Nucleus accumbens (tissue), 56 donors: ENCODE results near the gene OPN1SW.

Source experiments
- DNase-seq, 56 donors: peaks; one replicate each; lab custom pipeline; 2025; lab: John Stamatoyannopoulos, UW

The OPN1SW gene

DNA sequence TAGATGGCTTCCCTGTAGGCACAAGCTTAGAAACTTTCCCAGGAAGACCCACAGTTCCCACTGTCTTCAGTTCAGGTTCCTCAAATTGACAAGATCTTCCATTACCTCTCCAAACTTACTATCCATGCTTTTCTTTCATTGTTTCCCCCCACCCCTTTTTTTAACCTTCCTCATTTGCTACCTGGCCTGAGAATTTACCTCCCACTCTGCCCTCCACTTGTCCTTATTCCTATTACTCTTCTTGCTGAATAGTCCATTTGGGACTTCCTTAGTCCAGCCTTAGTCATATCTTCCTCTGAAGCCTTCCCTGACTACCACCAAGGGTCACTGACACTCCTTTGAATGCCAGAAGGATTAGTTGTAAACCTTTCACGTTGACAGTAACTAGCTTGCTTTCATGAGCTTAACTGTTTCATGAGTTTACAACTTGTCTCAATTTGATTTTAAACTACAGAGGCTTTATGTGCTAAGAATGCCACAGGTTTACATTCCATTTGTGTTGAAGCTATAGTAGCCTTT, 37.7 kb downstream of the OPN1SW start:
- DNase-seq, result no peak

DNA sequence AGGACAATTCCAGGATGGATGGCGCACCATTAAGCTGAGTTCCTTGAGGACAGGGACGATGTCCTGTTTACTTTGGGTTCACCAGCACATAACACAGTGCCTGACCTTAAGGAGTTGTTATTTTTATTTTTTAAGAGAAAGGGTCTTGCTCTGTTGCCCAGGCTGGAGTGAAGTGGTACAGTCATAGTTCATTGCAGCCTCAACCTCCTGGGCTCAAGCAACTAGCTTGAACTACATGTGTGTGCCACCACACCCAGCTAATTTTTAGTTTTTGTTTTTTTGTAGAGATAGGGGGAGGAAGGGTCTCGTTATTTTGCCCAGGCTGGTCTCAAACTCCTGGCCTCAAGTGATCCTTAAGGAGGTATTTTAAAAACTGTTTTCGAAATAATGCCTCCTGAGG, 38.2 kb downstream of the OPN1SW start:
- DNase-seq, result no peak

DNA sequence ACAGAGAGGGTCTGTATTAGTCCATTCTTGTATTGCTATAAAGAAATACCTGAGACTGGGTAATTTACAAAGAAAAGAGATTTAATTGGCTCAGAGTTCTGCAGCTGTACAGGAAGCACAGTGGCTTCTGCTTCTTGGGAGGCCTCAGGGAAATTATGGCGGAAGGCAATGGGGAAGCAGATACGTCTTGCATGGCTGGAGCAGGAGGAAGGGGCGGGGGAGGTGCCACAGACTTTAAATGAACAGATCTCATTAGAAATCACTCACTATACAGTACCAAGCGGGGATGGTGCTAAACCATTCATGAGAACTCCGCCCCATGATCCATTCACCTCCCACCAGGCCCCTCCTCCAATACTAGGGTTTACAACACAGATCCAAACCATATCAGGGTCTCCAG, 40.2 kb downstream of the OPN1SW start:
- DNase-seq, result no peak

DNA sequence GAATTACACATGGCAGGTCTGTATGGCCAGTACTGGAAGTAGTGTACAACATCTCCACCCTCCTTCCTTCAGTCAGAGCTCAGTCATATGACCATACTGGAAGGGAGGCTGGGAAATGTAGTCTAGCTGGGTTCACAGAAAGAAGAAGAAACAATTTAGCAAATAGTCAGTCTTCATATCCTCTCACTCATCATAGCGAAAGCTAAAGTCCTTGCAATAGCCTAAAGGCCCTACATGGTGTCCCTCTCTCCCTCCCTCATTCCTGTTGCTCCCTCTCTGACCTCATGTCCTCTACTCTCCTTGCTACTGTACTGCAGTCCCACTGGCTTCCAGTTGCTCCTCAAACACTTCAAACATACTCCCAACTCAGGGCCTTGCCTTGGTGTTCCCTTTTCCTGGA, 40.7 kb downstream of the OPN1SW start:
- DNase-seq, result no peak

DNA sequence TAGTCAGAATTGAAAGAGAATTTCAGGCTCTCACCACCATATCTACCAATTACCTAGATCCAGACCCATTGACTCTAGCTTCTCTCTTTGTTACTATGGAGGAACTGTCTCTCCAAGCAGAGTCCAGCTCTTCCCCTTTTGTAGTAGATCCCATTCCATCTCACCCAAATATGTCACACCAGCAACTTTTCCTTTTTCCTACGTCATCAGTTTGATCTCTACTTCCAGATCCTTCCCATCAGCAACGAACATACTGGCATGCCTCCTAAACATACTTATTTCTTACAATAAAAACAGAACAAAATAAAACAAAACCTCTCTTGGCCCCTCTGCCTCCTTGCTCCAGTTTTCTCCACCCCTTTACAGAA, 42.3 kb downstream of the OPN1SW start:
- DNase-seq, result no peak

DNA sequence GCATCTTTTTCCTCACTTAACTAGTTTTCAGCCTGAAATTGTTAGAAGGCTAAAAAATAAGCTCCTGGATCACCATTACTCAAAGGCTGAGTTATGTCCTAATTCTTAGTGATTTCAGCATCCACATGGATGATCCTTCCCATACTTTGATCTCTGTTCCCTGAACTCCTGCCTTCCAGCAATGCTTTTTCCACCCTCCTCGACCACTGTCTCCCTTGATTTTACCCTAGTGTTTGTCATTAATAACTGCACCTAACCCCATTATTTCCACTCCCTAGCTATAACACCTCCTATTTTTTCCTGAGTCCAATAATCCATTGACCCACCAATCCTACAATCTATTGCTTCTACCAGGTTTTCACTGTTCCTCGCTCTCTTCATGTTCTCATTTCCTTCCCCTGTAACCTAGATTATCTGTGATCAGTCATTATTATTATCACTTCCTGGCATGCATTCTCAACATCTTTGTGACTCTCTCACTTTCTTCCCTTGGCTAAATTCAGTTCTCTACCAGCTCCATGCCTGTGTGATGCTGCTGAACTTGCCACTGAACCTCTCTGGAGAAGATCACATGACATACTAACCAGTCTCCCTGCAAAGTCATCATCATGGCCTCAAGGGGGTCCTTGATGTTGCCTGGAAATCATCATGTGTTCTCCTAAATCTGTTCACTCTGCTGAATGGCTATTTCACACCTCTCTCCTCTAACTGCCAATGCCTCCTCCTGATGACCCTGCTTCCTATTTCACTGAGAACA, 42.9 kb downstream of the OPN1SW start:
- DNase-seq, result no peak

DNA sequence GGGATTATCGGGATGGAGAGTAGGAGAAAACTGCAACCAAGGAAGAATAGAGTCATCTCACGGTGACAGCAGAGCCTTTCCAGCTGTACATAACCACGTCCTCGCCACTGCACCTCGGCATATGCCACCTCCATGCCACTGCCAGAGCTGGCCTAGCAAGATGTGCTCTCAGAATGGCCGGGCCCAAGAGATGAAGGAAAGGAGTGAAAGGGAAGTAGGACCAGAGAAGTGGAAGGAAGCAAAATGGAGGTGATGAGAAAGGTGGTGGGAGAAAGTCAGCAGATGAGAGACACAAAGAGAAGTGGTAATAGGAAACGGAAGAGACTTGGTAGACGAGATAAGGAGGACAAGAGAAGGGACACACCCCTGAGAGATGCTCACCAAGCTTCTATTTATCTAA, 44.4 kb downstream of the OPN1SW start:
- DNase-seq, result no peak

DNA sequence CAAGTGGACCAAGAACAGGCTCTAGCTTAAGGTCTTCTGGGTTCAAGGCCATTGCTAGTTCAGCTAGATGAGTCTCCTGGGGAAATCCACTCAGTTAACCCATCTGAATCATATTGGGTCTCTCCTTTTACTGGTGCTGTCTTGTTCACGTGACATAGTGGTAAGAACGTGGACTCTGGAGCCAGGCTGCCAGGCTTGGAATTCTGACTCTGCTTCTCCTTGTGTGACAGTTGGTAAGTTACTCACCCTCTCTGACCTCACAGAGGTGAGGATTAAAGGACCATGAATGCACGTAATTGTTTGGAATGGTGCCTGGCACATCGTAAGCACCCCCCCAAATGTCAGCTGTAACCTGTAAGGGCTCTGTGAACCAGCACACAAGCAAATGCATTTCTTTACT, 46.1 kb downstream of the OPN1SW start:
- no peak for DNase-seq

DNA sequence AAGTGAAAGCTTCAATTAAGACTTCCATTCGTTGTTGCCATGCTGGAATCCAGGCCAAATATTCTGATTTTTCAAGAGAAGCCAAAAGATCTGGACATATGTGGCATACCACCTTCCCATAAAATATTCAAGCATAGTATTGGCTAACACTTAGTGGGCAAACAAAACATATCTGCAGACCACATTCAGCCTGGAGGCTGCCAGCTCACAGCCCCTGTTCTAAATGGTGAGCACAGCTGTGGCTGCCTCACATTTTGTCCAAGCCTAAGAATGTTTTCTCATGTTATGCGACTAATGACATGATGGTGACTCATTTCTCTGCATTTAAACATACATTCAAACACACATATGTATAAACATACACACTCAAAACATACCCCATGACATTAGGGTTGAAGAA, 47.0 kb downstream of the OPN1SW start:
- DNase-seq, result no peak

DNA sequence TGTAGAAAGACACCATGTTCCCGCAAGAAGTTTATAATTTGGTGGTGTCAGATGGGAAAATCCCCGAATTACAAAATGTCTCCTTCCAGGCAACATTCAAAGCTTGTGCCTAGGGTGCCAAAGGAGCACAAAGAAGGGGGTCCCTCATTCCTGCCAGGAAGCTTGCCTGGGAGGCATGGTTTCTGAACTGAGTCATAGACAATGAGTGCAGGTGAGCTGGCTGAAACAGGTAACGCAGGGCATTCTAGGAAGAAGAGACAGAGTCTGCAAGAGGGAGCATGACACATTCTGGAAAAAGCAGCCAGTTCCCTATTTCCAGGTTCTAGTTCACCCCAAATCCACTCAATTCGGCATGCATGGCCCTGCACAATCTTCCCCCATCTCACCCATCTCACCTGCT, 48.4 kb downstream of the OPN1SW start:
- no peak for DNase-seq

DNA sequence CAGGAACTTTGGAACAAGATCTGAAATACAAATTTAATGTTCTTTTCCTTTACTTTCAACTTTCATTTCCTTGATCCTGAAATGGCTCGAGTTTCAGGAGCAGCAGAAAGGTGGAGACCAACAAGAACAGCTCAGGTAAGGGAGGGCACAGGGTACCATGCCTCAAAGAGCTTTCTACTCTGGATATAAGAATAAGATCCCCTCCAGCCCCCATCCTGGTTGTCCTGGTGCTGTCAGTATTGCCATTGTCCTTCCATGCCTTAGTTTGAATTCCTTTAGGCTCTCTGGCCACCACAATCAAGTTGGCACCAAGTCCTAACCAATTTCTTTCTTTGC, 48.9 kb downstream of the OPN1SW start:
- DNase-seq, result no peak

DNA sequence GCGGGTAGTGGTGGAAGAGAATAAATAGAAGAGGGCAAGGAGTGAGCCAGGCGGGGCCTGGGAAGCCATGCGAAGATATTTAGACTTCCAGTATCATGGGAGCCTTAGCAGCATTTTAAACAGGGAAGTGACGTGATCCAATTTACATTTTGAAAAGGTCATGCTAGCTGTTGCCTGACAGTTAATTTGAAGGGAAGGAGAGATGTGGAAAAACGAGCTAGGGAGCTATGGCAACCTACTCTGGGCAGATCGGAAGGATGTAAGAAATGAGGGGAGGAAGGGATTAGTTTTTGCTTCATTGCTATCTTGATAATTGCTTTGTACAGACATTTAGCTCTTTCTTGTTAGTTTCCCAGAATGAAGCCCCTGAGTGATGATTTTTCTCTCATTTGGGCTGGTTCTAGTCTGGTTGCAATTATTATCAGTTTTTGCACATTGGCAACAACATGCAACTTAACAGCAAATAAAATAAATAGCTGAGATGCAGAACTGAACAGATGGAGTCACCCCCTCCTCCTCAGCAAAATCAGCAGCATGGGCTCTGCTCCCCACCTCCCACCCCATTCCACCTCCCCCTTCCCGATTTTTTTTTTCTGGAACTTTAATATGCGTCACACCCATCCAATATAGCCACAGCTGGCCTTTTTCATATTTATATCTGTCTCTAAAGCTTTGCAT, 49.4 kb downstream of the OPN1SW start:
- DNase-seq, result peak in 8 of 56 donors; percentile 7 to 62 (median 17)

DNA sequence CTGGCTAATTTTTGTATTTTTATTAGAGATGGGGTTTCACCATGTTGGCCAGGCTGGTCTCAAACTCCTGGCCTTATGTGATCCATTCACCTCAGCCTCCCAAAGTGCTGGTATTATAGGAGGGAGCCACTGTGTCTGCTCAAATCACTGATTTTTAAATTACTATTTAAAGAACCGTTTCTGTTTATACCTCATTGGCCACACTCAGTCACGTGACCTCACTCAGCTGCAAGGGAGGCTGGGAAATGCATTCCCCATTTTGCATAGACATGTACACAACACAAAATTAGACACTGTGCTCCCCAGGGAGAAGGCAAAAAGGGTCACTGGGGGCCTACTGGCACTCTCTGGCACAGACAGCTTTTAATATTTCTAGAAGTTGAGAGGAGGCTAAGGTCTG, 50.1 kb downstream of the OPN1SW start:
- DNase-seq, result peak in 7 of 56 donors; percentile 2 to 62 (median 26)

DNA sequence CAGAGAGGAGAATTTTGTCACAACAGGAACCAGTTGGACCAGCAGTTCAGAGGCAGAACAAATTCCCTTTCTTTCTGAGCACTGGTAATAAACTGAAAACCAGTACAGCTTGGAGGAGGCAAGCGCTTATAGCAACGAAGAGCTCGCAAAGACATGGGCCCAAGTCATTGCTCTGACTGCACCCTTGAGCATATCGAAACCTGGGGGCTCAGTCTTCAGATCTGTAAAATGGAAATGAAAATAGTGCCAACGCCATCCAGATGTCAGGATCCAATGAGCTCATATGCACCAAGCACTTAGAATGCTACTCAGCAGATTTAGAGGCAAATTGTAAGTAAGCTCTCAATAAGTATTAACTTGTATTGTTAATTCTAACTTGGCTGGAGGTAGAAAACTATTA, 50.9 kb downstream of the OPN1SW start:
- DNase-seq, result no peak
